ENCODE results near the gene TCP11. TPM values are rescaled to one million over a fixed set of nuclear protein-coding genes. Genes with fewer than 3 reads are reported as not detected.

Gene TCP11
- total RNA-seq, 1 donor from 2014 or later = not detected

- peaks cover 9% of the 10 kb centered on the region for H3K9me3 Mint-ChIP-seq
- no peak overlapping the region for H3K4me3 Mint-ChIP-seq
- no peak for TF ChIP-seq CTCF (conservative IDR thresholded peaks at IDR 0.05)
- H3K36me3 Mint-ChIP-seq = no peaks in the 10 kb centered on the region
- no peaks in the 10 kb centered on the region for H3K27me3 Mint-ChIP-seq
- H3K27ac Mint-ChIP-seq = no peak overlapping the region
- peaks cover 4% of the 10 kb centered on the region for H3K4me1 Mint-ChIP-seq (ENCODE audit: unreplicated experiment)
- no peak for DNase-seq (ENCODE audit: extremely low spot score, unreplicated experiment)
Observed at GRCh38 chr6:35105078-35105477, 36.1 kb downstream of the TCP11 start.

- no peak for TF ChIP-seq CTCF (conservative IDR thresholded peaks at IDR 0.05)
- no peaks in the 10 kb centered on the region for H3K9me3 Mint-ChIP-seq
- no peaks in the 10 kb centered on the region for H3K27me3 Mint-ChIP-seq
- H3K36me3 Mint-ChIP-seq = no peaks in the 10 kb centered on the region
- H3K4me1 Mint-ChIP-seq (ENCODE audit: unreplicated experiment) = peaks cover 21% of the 10 kb centered on the region
- no peak for DNase-seq (ENCODE audit: extremely low spot score, unreplicated experiment)
- H3K27ac Mint-ChIP-seq = no peak overlapping the region
- H3K4me3 Mint-ChIP-seq = no peak overlapping the region
Observed at GRCh38 chr6:35099116-35099515, 42.0 kb downstream of the TCP11 start.

GRCh38 chr6:35096129-35096862 lies 44.8 kb downstream of the TCP11 start:
- no peak for DNase-seq (ENCODE audit: extremely low spot score, unreplicated experiment)
- peak overlapping the region; percentile 24 for H3K27ac Mint-ChIP-seq
- H3K27me3 Mint-ChIP-seq = no peaks in the 10 kb centered on the region
- no peaks in the 10 kb centered on the region for H3K9me3 Mint-ChIP-seq
- peaks cover 40% of the 10 kb centered on the region for H3K4me1 Mint-ChIP-seq (ENCODE audit: unreplicated experiment)
- no peak overlapping the region for H3K4me3 Mint-ChIP-seq
- TF ChIP-seq CTCF (conservative IDR thresholded peaks at IDR 0.05) = no peak
- no peaks in the 10 kb centered on the region for H3K36me3 Mint-ChIP-seq

- Mint-ChIP-seq H3K4me1 (ENCODE audit: unreplicated experiment) (peaks cover 40% of the 10 kb centered on the region), H3K27ac (no peak overlapping the region), H3K4me3 (no peak overlapping the region), H3K9me3 (no peaks in the 10 kb centered on the region), H3K27me3 (no peaks in the 10 kb centered on the region), H3K36me3 (peaks cover 3% of the 10 kb centered on the region)
- no peak for TF ChIP-seq CTCF (conservative IDR thresholded peaks at IDR 0.05)
- no peak for DNase-seq (ENCODE audit: extremely low spot score, unreplicated experiment)
Observed at GRCh38 chr6:35094183-35094582, 47.0 kb downstream of the TCP11 start.

- DNase-seq (ENCODE audit: extremely low spot score, unreplicated experiment) = no peak
- Mint-ChIP-seq H3K27ac (no peak overlapping the region), H3K27me3 (no peaks in the 10 kb centered on the region), H3K36me3 (peaks cover 3% of the 10 kb centered on the region), H3K9me3 (no peaks in the 10 kb centered on the region), H3K4me3 (no peak overlapping the region), H3K4me1 (ENCODE audit: unreplicated experiment) (peaks cover 40% of the 10 kb centered on the region)
- no peak for TF ChIP-seq CTCF (conservative IDR thresholded peaks at IDR 0.05)
Observed at GRCh38 chr6:35093783-35094182, 47.4 kb downstream of the TCP11 start.
